ENCODE data around the gene SPHK2. TPM values are rescaled to one million over a fixed set of nuclear protein-coding genes. Genes with fewer than 3 reads are reported as not detected.
A peak's percentile ranks its signal among the peaks of the same experiment; 100 is the strongest.

SPHK2 gene
- total and polyA plus RNA-seq, 2 of the 8 experiments (the other 6 are each of a cell fraction or from before 2014, with no cell fraction given) = 43.9 to 60.9 TPM

DNA sequence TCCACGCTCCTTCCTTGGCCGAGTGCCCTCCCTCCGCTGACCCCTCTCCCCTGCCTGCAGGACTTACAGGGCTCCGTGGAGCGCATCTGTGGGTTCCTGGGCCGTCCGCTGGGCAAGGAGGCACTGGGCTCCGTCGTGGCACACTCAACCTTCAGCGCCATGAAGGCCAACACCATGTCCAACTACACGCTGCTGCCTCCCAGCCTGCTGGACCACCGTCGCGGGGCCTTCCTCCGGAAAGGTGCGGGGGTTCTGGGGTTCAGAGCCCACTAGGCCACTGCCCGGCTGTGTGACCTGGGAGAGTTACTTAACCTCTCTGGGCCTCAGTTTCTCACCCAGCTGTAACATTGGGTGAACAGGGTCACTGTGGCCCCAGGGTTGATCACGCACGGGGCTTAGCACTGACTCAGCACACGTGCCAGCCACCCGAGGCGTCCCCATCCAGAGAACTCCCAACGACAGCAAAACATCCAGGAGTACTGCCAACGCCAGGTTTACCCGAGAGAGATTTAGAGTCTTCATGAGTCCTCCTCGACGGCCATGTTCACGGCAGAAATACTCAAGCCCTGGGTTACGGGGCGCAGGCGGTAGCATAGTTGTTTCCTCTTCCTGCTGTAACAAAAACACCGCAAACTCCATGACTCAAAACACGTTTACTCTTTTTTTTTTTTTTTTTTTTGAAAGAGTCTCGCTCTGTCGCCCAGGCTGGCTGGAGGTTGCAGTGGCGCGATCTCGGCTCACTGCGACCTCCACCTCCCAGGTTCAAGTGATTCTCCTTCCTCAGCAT, 22.4 kb upstream of the SPHK2 start:
- Histone ChIP-seq H3K9ac (replicated peaks in 1 of 4; ENCODE audit: extremely low read depth in 1 of 4, low read depth in 3 of 4, low read length in 3 of 4) (no peak overlapping the region), H3K23me2 (ENCODE audit: low read depth, low read length) (no peaks in the 10 kb centered on the region; the same call in 1 of the 2 replicates), H4K91ac (replicated peaks; ENCODE audit: insufficient read length, low read length) (no peak overlapping the region), H3K9me3 (ENCODE audit: insufficient read depth in 2 of 2, low read depth in 1 of 2, low read length in 1 of 2) (no peaks in the 10 kb centered on the region), H3K27me3 (replicated peaks in 1 of 4; ENCODE audit: control insufficient read depth in 3 of 4, extremely low read depth in 1 of 4, insufficient read depth in 3 of 4, low read length in 3 of 4) (0 out of 7 replicates have a peak, but pooled peaks cover 0 to 2% (median 0%) of the 10 kb centered on the region in 4 experiments), H2BK120ac (replicated peaks; ENCODE audit: low read depth, low read length) (no peak overlapping the region), H4K20me1 (replicated peaks in 1 of 2; ENCODE audit: control insufficient read depth in 1 of 2, insufficient read depth in 2 of 2, low read length in 2 of 2) (peaks cover 0 to 2% of the 10 kb centered on the region in 2 experiments), H3K18ac (ENCODE audit: extremely low read depth, low read length) (no peak overlapping the region), H3K27ac (ENCODE audit: low read depth, low read length) (no peak overlapping the region), H3K23ac (ENCODE audit: insufficient read length) (no peak overlapping the region), H3K4ac (replicated peaks; ENCODE audit: insufficient read length, low read depth, low read length) (no peak overlapping the region), H2BK20ac (ENCODE audit: low read length) (no peak overlapping the region), H2AFZ (ENCODE audit: low read length) (no peak overlapping the region), H3K79me1 (ENCODE audit: low read depth, low read length) (no peaks in the 10 kb centered on the region), H3K14ac (ENCODE audit: insufficient read length) (no peak overlapping the region), H3K56ac (replicated peaks; ENCODE audit: insufficient read length, low read depth, low read length) (no peak overlapping the region), H3K4me3 (ENCODE audit: extremely low read depth in 1 of 4, insufficient read depth in 2 of 4, low read depth in 3 of 4, low read length in 4 of 4) (no peak overlapping the region), H4K5ac (ENCODE audit: insufficient read length, low read depth, low read length) (no peak overlapping the region), H4K8ac (ENCODE audit: extremely low read depth, insufficient read depth, low read length) (peak overlapping the region; percentile 90), H2BK12ac (ENCODE audit: low read depth, low read length) (peak overlapping the region; percentile 39; the same call in 1 of the 2 replicates), H2AK5ac (ENCODE audit: low read depth, low read length) (no peak overlapping the region), H3K4me2 (ENCODE audit: insufficient read depth in 1 of 2, low read depth in 2 of 2, low read length in 2 of 2) (no peak overlapping the region), H2BK15ac (ENCODE audit: low read length) (no peak overlapping the region), H2BK5ac (ENCODE audit: low read depth, low read length) (no peak overlapping the region), H3K4me1 (replicated peaks in 1 of 4; ENCODE audit: control insufficient read depth in 3 of 4, insufficient read depth in 4 of 4, low read length in 3 of 4) (no peaks in the 10 kb centered on the region), H3K36me3 (ENCODE audit: control insufficient read depth in 2 of 4, insufficient read depth in 4 of 4, low read length in 3 of 4) (no peaks in the 10 kb centered on the region), H3K79me2 (ENCODE audit: control insufficient read depth in 1 of 2, insufficient read depth in 2 of 2, low read length in 2 of 2) (no peaks in the 10 kb centered on the region)
- FAIRE-seq (no peak), DNase-seq (ENCODE audit: low read depth in 1 of 2, low spot score in 2 of 2) (no peak)
- CTCF ChIA-PET (ENCODE audit: partially characterized antibody) = interaction anchor here (1.1 to 1.2 kb wide), 2 partner anchors 9 to 13 kb away, joined by 4 read pairs; no protein-coding TSS in a partner anchor
- POLR2A ChIA-PET (ENCODE audit: partially characterized antibody) = interaction anchor here (16.9 kb wide), 1 partner anchor 19 kb away, joined by 175 read pairs; the partner anchor contains the start of genes FAM83E, RPL18 and SPHK2
- no peak for TF ChIP-seq NRF1 (IDR thresholded peaks at IDR 0.05; ENCODE audit: low read depth, low read length)
- no peak for TF ChIP-seq PHF8 (conservative IDR thresholded peaks at IDR 0.05; ENCODE audit: low read depth, low read length)
- TF ChIP-seq CEBPB (IDR thresholded peaks at IDR 0.05; ENCODE audit: low read depth, low read length) = no peak
- no peak for TF ChIP-seq KDM5A (IDR thresholded peaks at IDR 0.05; ENCODE audit: low read length)
- no peak for TF ChIP-seq SP4 (IDR thresholded peaks at IDR 0.05; ENCODE audit: low read length)
- 90% methylated on average over 38 of the region's 39 CpGs; no CpG with 5 or more reads in 1 of the 2 experiments for WGBS, 2 experiments (ENCODE audit: extremely low coverage in 1 of 2, insufficient coverage in 1 of 2, insufficient read length in 1 of 2, insufficient replicate concordance in 2 of 2, low coverage in 1 of 2, low lambda C conversion rate in 2 of 2, missing lambda C conversion rate in 1 of 2)

All from H1 (cell line).